H1 (cell line): ENCODE results near the gene MEGF11.
A peak's percentile ranks its signal among the peaks of the same experiment; 100 is the strongest.

ENCODE experiments used
- CREB1 ChIP-seq: IDR thresholded peaks from 2 replicates; pipeline ENCODE4 v1.6.1; 2012; ENCODE audit warnings: inconsistent platforms
- EZH2 ChIP-seq: fragments of 200-600 bp; sonication (generic); IDR thresholded peaks from 2 replicates; pipeline ENCODE4 v1.7.1; 2012; ENCODE audit warnings: low read depth, mild to moderate bottlenecking, moderate library complexity, low read length, inconsistent platforms; ENCODE audit not compliant: severe bottlenecking
- HDAC2 ChIP-seq, 2 experiments: fragments of 300-600 bp in 1 of 2; sonication (generic) in 1 of 2; IDR thresholded peaks; 2 replicates each; pipeline ENCODE4 v1.6.1; 2011 to 2012; ENCODE audit warnings: low read depth in 2 of 2, low read length in 2 of 2, mild to moderate bottlenecking in 2 of 2, moderate library complexity in 2 of 2, borderline replicate concordance in 1 of 2, inconsistent platforms in 1 of 2
- KDM1A ChIP-seq: fragments of 200-600, 300-600 bp; sonication (generic); IDR thresholded peaks from 2 replicates; pipeline ENCODE4 v1.7.1; 2016; ENCODE audit warnings: mild to moderate bottlenecking, low read length, borderline replicate concordance
- POLR2A ChIP-seq, 2 experiments: IDR thresholded peaks; 1 replicate in 1 of 2; 2 replicates in 1 of 2; pipeline ENCODE4 v1.6.1; 2011; ENCODE audit warnings: low read depth in 2 of 2, low read length in 2 of 2, mild to moderate bottlenecking in 2 of 2; ENCODE audit errors: control extremely low read depth in 1 of 2
- TCF12 ChIP-seq: IDR thresholded peaks from 2 replicates; pipeline ENCODE4 v1.6.1; 2011; ENCODE audit warnings: low read depth, mild to moderate bottlenecking, low read length
- TF ChIP-seq, protein P1 (sequence below): IDR thresholded peaks from 2 replicates; pipeline ENCODE4 v1.6.1; 2011; ENCODE audit warnings: low read length, improper control_type of control experiment
- TF ChIP-seq, protein P2 (sequence below), 3 experiments: IDR thresholded peaks; 1 replicate in 2 of 3; 2 replicates in 1 of 3; pipeline versions ENCODE4 v1.5.1 to v1.6.1; 2011; ENCODE audit warnings: low read length in 3 of 3, mild to moderate bottlenecking in 3 of 3, inconsistent platforms in 2 of 3, low read depth in 1 of 3, moderate library complexity in 1 of 3; ENCODE audit not compliant: insufficient read depth in 1 of 3; ENCODE audit errors: control extremely low read depth in 1 of 3

DNA sequence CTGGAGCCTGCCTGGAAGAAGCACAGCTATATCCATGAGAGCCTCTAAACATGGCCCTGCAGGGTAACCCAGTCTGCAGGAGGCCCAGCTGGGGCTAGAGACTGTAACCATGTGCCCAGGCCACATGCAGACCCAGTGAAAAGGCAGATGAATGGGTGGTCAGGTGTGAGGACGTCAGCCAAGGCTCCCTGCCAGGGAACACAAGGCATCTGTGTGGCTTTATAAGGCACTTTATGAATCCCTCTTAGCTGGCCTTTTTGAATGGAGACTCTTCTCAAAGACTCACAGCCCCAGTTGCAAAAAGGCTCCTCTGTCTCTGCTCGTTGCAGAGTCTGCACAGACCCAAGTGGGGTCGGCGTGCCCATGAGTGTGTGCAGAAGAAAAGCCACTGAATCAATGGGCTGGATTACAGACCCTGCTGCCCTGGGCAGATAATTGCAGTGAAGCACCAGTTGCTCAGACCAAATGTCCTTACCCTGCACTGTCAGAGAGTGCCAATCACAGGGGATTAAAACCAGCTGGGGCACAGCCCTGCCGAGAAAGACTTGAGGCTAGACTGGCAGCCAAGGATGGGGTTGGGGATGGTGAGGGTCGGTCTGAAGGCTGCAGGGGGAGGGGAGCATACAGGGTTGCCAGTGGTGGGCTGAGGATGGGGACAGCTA lies 230.1 kb downstream of the MEGF11 start:
- TF ChIP-seq, protein P1, sequence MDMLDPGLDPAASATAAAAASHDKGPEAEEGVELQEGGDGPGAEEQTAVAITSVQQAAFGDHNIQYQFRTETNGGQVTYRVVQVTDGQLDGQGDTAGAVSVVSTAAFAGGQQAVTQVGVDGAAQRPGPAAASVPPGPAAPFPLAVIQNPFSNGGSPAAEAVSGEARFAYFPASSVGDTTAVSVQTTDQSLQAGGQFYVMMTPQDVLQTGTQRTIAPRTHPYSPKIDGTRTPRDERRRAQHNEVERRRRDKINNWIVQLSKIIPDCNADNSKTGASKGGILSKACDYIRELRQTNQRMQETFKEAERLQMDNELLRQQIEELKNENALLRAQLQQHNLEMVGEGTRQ: no peak
- TF ChIP-seq POLR2A (IDR thresholded peaks at IDR 0.05; ENCODE audit: control extremely low read depth in 1 of 2, low read depth in 2 of 2, low read length in 2 of 2) (no peak), KDM1A (no peak), HDAC2 (IDR thresholded peaks at IDR 0.05; ENCODE audit: borderline replicate concordance in 1 of 2, low read depth in 2 of 2, low read length in 2 of 2) (no peak), CREB1 (no peak), EZH2 (no peak), TCF12 (0 out of 2 replicates have a peak, but pooled peaks have one; percentile 4)
- TF ChIP-seq, protein P2, sequence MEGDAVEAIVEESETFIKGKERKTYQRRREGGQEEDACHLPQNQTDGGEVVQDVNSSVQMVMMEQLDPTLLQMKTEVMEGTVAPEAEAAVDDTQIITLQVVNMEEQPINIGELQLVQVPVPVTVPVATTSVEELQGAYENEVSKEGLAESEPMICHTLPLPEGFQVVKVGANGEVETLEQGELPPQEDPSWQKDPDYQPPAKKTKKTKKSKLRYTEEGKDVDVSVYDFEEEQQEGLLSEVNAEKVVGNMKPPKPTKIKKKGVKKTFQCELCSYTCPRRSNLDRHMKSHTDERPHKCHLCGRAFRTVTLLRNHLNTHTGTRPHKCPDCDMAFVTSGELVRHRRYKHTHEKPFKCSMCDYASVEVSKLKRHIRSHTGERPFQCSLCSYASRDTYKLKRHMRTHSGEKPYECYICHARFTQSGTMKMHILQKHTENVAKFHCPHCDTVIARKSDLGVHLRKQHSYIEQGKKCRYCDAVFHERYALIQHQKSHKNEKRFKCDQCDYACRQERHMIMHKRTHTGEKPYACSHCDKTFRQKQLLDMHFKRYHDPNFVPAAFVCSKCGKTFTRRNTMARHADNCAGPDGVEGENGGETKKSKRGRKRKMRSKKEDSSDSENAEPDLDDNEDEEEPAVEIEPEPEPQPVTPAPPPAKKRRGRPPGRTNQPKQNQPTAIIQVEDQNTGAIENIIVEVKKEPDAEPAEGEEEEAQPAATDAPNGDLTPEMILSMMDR (IDR thresholded peaks at IDR 0.05; ENCODE audit: control extremely low read depth in 1 of 3, insufficient read depth in 1 of 3, low read depth in 1 of 3, low read length in 3 of 3): no peak
